Duodenal mucosa (tissue), 2 donors: Measurements from ENCODE around the gene VIPR1.
"Not testable (repeated sequence)": the region's sequence is repeated elsewhere in the genome, so short reads cannot be mapped to it uniquely, and the experiment has no call there.

Experiments used
- H3K27ac ChIP-seq: one replicate; pipeline ENCODE4 v1.7.0; 2013; ENCODE audit warnings: low read depth, low read length
- H3K27me3 ChIP-seq, 2 donors: one replicate each; pipeline ENCODE4 v1.7.0; 2013; ENCODE audit warnings: low read length in 2 of 2, control low read depth in 1 of 2; ENCODE audit not compliant: insufficient read depth in 2 of 2, control insufficient read depth in 1 of 2
- H3K36me3 ChIP-seq, 2 donors: one replicate each; pipeline ENCODE4 v1.7.0; 2013; ENCODE audit warnings: low read length in 2 of 2, control low read depth in 1 of 2; ENCODE audit not compliant: insufficient read depth in 2 of 2, control insufficient read depth in 1 of 2
- H3K4me1 ChIP-seq, 2 donors: one replicate each; pipeline ENCODE4 v1.7.0; 2013; ENCODE audit warnings: low read length in 2 of 2, control low read depth in 1 of 2; ENCODE audit not compliant: insufficient read depth in 2 of 2, control insufficient read depth in 1 of 2
- H3K4me3 ChIP-seq, 2 donors: one replicate each; pipeline ENCODE4 v1.7.0; 2013; ENCODE audit warnings: low read length in 2 of 2, low read depth in 1 of 2
- H3K9ac ChIP-seq, 2 donors: one replicate each; pipeline ENCODE4 v1.7.0; 2013; ENCODE audit warnings: low read length in 2 of 2, low read depth in 1 of 2
- H3K9me3 ChIP-seq, 2 donors: one replicate each; pipeline ENCODE4 v1.7.0; 2013; ENCODE audit warnings: low read length in 2 of 2, control low read depth in 1 of 2; ENCODE audit not compliant: control insufficient read depth in 1 of 2

The VIPR1 gene

GRCh38 chr3:42557854-42558253 lies 55.4 kb downstream of the VIPR1 start:
- H3K4me3 ChIP-seq: no peak overlapping the region
- no peak overlapping the region for H3K9ac ChIP-seq
- H3K27ac ChIP-seq: no peak overlapping the region
- H3K27me3 ChIP-seq: no peaks in the 10 kb centered on the region
- H3K36me3 ChIP-seq: peaks cover 33 to 67% of the 10 kb centered on the region in 2 donors
- no peaks in the 10 kb centered on the region for H3K9me3 ChIP-seq
- no peaks in the 10 kb centered on the region for H3K4me1 ChIP-seq

- peaks cover 28 to 68% of the 10 kb centered on the region in 2 donors for H3K36me3 ChIP-seq
- H3K27me3 ChIP-seq: no peaks in the 10 kb centered on the region
- no peak overlapping the region for H3K4me3 ChIP-seq
- no peaks in the 10 kb centered on the region for H3K9me3 ChIP-seq
- H3K4me1 ChIP-seq: no peaks in the 10 kb centered on the region
- no peak overlapping the region for H3K9ac ChIP-seq
- no peak overlapping the region for H3K27ac ChIP-seq
Observed at GRCh38 chr3:42562047-42562907, 59.8 kb downstream of the VIPR1 start.

- no peak overlapping the region for H3K4me3 ChIP-seq
- H3K9me3 ChIP-seq: no peaks in the 10 kb centered on the region
- H3K27me3 ChIP-seq: no peaks in the 10 kb centered on the region
- H3K36me3 ChIP-seq: peaks cover 8 to 31% of the 10 kb centered on the region in 2 donors
- H3K9ac ChIP-seq: no peak overlapping the region
- H3K4me1 ChIP-seq: no peaks in the 10 kb centered on the region
- H3K27ac ChIP-seq: no peak overlapping the region
Observed at GRCh38 chr3:42569593-42570142, 67.2 kb downstream of the VIPR1 start.

GRCh38 chr3:42572278-42572677 lies 69.8 kb downstream of the VIPR1 start:
- Histone ChIP-seq H3K4me3 (no peak overlapping the region), H3K4me1 (no peaks in the 10 kb centered on the region), H3K27ac (no peak overlapping the region), H3K9ac (no peak overlapping the region), H3K27me3 (no peaks in the 10 kb centered on the region), H3K9me3 (peaks cover 2 to 7% of the 10 kb centered on the region in 2 donors), H3K36me3 (peaks cover 0 to 10% of the 10 kb centered on the region in 2 donors)

GRCh38 chr3:42575137-42575741 lies 72.8 kb downstream of the VIPR1 start:
- H3K4me1 ChIP-seq: peaks cover under 1 to 4% of the 10 kb centered on the region in 2 donors
- H3K36me3 ChIP-seq: peaks cover 0 to 3% of the 10 kb centered on the region in 2 donors
- no peaks in the 10 kb centered on the region for H3K27me3 ChIP-seq
- peaks cover 2 to 7% of the 10 kb centered on the region in 2 donors for H3K9me3 ChIP-seq
- no peak overlapping the region for H3K4me3 ChIP-seq
- no peak overlapping the region for H3K27ac ChIP-seq
- H3K9ac ChIP-seq: no peak overlapping the region

- no peak overlapping the region for H3K9ac ChIP-seq
- peaks cover 12 to 20% of the 10 kb centered on the region in 2 donors for H3K4me1 ChIP-seq
- H3K27ac ChIP-seq: no peak overlapping the region
- H3K4me3 ChIP-seq: no peak overlapping the region
- H3K36me3 ChIP-seq: peaks cover 0 to 3% of the 10 kb centered on the region in 2 donors
- peaks cover 2 to 7% of the 10 kb centered on the region in 2 donors for H3K9me3 ChIP-seq
- no peaks in the 10 kb centered on the region for H3K27me3 ChIP-seq
Observed at GRCh38 chr3:42578054-42578453, 75.6 kb downstream of the VIPR1 start.

- H3K9me3 ChIP-seq, H3K27ac ChIP-seq, H3K27me3 ChIP-seq, H3K9ac ChIP-seq, H3K36me3 ChIP-seq, H3K4me3 ChIP-seq: not testable (repeated sequence)
- H3K4me1 ChIP-seq: peaks cover 15 to 23% of the 10 kb centered on the region in 2 donors
Observed at GRCh38 chr3:42579346-42579745, 76.9 kb downstream of the VIPR1 start.

GRCh38 chr3:42581400-42581708 lies 78.9 kb downstream of the VIPR1 start:
- H3K4me1 ChIP-seq: peaks cover 15 to 23% of the 10 kb centered on the region in 2 donors
- H3K27ac ChIP-seq: peak overlapping the region; percentile 86
- H3K36me3 ChIP-seq: peaks cover 0 to 3% of the 10 kb centered on the region in 2 donors
- H3K9ac ChIP-seq: peak overlapping the region; percentile 55 to 69
- H3K9me3 ChIP-seq: no peaks in the 10 kb centered on the region
- no peaks in the 10 kb centered on the region for H3K27me3 ChIP-seq
- H3K4me3 ChIP-seq: peak overlapping the region; percentile 80 to 85

- Histone ChIP-seq H3K27ac (peak within 1 kb of the TSS; percentile 86), H3K4me1 (peaks cover 15 to 23% of the 10 kb centered on the region in 2 donors), H3K4me3 (peak within 1 kb of the TSS; percentile 80 to 85), H3K9me3 (no peaks in the 10 kb centered on the region), H3K36me3 (peaks cover 0 to 3% of the 10 kb centered on the region in 2 donors), H3K9ac (peak within 1 kb of the TSS; percentile 55 to 69), H3K27me3 (no peaks in the 10 kb centered on the region)
Observed at GRCh38 chr3:42581709-42582473, 79.4 kb downstream of the VIPR1 start, which contains the start of gene SEC22C. Gene SEC22C (minus strand): TSS chr3:42581967. CDS start chr3:42569046, 12,921 bp downstream.
